GM15510 (cell line): ENCODE data around the gene BANP.

Source experiments
- POLR2A ChIP-seq: IDR thresholded peaks from 3 replicates; pipeline ENCODE4 v1.6.1; 2011; ENCODE audit warnings: borderline replicate concordance; ENCODE audit not compliant: insufficient read length; ENCODE audit errors: extremely low read depth

The BANP gene, protein sequence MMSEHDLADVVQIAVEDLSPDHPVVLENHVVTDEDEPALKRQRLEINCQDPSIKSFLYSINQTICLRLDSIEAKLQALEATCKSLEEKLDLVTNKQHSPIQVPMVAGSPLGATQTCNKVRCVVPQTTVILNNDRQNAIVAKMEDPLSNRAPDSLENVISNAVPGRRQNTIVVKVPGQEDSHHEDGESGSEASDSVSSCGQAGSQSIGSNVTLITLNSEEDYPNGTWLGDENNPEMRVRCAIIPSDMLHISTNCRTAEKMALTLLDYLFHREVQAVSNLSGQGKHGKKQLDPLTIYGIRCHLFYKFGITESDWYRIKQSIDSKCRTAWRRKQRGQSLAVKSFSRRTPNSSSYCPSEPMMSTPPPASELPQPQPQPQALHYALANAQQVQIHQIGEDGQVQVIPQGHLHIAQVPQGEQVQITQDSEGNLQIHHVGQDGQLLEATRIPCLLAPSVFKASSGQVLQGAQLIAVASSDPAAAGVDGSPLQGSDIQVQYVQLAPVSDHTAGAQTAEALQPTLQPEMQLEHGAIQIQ

DNA sequence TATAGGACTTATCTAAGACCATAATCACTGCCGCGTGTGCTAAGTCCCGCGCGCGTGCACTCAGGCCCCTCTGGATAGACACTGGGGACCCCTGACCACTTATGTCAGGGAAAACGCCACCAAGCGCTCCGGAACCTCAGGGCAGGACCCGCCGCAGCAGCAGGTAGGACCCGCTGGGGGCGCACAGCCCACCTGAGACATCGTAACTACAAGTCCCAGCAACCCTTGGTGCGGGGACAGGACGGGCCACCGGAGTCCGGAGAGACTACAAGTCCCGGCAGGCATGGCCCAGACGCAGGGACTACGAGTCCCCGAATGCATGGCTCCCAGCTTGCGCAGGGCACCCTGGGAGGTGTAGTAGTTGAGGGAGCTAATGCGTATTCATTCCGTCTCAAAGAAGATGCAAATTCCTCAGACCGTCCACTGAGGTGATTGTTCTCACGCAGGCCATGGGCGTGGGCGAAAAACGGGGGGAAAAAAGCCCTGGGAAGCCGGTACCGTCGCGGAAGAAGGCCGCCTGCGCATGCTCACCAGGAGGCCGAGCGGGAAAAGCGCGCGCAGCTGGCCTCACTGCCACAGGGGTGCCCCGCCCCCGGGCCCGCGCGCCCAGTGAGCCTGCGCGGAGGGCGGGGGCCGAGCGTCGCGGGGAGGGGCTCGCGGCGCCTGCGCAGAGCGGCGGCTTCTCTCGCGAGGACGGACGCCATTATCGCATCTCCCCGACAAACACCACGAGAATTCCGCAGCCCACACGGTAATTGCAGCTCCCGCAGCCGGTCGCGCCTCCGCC is at the start of gene BANP:
BANP (plus strand) TSS at position 670 of the 787 bp plus-strand sequence. CDS start 23,682 bp downstream, outside the sequence.
- TF ChIP-seq POLR2A = peak; percentile 49

DNA sequence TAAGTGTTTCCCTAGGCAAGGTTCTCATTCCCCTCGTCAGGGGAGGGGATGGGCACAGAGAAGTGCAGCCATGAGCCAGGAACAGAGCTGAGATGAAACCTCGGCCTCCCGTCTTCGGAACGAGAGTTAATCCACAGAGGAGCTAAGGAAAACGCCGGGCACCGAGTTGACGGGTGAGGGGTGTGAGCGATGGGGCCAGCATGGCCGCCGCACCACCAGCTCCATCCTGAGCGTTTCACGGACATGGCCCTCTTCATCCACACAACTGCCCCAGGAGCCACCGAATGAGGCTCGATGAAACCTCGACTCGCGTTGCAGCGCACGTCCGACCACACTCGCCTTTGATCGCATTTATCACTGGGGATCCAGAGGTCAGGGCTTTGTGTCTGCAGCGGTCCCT is 36.4 kb upstream of the BANP start:
- no peak for TF ChIP-seq POLR2A

DNA sequence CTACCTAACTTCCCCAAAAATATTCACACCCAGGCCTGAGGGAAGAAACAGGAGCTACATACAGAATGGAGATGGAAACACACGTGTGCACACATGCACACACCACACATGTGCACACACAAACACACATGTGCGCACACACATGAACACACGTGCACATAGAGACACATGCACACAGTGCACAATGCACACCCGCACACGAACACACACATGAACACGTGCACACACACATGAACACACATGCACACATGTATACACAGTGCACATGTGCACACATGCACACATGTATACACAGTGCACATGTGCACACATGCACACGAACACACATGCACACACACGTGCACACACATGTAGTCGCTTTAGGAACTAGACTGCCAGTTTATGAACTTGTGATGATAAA is 33.7 kb upstream of the BANP start:
- no peak for TF ChIP-seq POLR2A

DNA sequence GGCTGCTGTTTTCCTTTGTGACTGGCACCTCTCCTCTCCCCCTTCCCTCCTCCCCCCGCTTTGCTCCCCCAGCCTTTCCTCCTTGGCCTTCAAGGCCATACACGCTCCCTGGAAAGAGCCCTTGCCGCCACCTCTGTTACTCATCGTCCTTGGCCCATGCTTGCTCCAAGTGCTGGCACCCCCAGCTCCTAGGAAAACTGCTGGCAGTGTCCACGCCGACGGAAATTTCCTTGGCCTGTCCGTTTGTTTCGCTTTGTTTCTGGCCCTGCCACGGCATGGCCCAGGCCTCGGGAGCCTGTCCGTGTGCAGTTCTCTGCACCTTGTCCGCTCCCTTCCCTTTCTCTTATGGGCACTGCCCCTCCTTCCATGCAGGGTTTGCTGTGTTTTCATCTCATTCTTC is 32.9 kb upstream of the BANP start:
- no peak for TF ChIP-seq POLR2A

DNA sequence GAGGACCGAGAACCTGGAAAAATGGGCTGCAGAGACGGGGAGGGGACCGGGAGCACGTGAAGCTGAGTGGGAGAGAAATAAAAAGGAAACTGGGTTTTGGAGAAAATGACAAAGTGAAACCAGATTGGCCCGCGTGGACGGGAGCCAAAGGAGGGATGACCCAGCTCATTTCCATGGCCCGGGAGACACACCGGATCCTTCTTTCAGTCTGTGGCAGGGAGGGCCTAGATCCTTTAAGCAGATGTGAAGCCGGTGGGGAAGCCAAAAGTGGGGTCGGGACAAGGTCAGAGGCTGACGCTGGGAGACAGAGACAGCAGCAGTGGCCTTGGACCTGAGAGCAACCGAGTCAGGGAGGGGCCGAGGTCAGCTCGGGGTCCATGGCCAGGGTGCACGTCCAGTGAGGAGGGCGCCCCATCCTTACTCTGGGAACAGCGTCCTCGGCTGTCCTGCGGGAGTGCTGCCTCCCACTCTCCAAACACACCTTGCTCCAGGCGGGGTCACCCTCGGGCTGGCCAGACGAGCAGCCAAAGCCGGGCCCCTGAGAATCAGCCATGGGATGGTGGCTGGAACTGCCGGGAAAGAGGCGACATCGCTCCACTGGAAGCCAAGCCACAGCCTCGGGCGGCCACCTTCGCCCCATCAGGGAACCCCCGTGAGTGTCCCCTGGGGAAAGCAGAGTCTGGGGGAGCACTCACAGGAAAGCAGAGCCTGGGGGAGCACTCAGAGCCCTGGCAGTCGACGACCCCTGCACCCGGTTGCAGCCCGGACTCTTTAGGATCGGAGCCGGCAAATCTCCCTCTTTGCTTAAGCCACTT is 32.2 kb upstream of the BANP start:
- no peak for TF ChIP-seq POLR2A

DNA sequence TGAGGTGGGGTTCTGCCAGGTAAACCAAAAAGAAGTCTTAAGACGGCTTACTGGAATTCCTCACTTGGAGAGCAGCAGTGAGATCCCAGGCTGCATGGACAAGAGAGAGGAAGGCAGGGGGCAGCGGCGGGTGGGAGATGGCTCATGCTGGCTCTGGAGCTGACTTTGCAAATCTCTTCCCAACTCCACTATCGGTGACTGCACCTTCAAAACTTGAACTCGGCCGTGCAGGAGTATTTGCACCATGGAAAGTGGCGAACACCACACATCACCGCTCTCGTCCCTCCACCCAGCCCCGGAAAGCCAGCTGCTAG is 31.6 kb upstream of the BANP start:
- TF ChIP-seq POLR2A = no peak

DNA sequence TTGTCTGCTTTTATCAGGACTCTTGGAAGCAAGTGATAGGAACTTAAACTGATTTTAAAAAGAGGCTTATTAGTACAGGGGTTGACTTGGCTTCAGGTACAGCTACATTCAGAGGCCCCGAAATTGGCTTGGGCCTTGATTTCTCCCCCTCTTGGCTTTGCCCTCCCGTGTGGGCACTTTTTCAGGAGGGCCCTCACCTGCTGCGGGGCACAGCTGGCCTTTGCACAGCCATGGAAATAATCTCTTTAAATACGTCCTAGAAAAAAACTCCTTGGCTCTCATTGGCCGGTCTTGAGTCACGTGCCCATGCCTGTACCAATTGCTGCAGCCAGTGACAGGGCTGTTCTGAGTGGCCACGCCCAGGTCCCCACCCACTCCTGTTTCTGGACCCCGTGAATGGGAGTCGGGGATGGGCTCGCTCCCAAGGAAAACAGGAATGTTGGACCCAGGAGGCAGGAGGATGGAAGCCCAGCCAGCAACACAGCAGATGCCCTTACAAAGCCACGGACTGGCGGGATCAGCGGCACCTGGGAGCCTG is 29.9 kb upstream of the BANP start:
- TF ChIP-seq POLR2A = no peak

DNA sequence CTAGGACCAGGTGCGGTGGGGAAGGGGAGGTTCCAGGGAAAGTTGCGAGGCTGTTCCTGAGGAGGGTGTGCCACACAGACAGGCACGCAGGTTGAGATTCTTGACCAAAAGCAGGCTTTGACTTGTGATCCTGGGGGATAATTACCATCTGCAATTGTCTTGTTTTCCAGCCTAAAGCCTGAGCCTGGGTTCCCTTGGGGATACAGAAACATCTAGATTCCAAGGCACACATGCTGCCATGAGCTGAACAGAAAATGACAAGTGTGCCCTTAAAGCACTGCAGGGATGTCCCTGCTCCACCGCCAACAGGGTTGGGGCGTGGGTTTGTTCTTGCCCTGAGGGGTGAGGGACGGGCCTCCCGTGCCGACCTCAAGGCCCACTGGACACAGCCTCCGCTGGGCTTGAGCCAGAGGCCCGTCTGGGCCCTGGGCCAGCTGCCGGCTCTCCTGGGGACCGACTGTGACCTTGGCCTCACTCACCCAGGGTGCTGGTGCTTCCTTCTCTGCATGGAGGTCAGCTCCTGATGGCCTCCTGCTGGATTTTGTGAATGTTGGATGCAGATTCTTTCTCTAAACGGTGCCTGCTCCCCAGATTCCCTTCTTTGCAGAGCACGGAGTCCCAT is 28.9 kb upstream of the BANP start:
- no peak for TF ChIP-seq POLR2A

DNA sequence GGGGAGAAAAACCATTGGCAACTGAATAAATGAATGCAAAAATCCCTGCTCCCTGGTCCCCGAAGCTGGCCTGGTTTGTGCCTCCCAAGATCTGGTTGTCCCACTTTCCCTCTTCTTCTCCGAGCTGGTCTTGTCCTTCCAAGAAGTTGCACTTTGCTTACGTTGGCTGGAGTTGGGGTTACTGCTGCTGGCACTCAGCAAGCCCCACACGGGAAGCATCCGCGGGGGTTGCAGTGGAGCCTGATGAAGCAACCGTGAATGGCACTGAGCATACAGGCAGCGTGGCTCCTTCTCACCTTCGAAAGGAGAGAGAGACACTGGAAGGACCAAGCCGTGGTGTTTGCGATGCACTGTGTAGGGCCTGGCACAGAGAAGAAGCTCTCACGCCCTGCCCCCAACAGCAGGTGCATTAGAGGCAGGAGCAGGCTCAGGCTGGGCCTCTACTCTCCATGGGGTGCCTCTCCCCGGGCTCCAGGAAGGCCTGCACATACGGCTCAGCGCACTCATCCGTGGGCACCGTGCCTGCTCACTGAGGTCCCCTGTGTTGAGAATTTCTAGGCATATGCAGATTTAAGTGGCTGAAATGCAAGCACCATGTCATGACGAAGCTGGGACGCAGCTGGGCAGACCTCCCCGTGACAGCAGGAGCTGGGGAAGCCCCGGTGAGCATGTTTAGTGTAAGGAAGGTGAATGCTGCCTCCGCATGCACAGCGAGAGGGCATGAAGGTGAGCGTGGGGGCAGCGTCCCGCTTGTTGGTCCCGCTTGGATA is 27.0 kb upstream of the BANP start:
- TF ChIP-seq POLR2A = no peak

DNA sequence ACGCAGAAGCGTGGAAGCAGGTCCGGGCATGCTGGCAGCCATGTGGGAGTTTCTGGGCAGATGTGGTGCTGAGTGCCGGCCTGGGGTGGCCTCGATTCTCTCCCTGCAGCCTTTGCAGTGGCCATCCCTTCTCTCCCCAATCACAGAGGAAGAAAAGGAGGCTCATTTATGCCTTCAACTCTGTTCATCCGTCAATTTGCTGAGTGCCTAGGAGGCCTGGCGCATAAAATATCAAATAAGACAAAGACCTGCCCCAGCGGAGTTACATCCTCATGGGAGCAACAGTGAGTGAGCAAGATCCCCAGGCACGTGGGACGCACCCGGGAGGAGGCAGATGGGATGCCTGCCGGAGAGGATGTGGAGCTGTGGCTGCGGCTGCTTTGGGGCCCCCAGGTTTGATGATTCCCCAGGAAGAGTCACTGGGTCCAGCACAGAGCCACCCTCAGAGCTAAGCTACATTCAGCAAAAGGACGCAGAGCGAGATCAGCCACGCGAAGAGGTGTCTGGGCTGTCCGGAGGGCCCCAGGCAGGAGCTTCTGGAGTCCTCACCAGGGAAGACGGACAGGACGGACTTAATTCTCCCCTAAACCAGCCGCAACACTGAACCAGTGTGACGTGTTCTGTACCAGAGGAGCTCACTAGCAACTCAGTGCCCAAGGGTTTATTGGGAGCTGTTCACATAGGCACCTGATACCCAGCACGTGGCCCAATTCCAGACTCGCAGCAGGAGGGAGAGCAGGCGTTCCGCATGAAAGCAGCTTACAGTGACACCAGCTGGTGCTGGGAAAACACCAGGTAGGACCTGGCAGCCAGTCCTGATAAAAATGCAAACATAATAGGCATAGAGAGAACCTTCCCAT is 26.2 kb upstream of the BANP start:
- no peak for TF ChIP-seq POLR2A

DNA sequence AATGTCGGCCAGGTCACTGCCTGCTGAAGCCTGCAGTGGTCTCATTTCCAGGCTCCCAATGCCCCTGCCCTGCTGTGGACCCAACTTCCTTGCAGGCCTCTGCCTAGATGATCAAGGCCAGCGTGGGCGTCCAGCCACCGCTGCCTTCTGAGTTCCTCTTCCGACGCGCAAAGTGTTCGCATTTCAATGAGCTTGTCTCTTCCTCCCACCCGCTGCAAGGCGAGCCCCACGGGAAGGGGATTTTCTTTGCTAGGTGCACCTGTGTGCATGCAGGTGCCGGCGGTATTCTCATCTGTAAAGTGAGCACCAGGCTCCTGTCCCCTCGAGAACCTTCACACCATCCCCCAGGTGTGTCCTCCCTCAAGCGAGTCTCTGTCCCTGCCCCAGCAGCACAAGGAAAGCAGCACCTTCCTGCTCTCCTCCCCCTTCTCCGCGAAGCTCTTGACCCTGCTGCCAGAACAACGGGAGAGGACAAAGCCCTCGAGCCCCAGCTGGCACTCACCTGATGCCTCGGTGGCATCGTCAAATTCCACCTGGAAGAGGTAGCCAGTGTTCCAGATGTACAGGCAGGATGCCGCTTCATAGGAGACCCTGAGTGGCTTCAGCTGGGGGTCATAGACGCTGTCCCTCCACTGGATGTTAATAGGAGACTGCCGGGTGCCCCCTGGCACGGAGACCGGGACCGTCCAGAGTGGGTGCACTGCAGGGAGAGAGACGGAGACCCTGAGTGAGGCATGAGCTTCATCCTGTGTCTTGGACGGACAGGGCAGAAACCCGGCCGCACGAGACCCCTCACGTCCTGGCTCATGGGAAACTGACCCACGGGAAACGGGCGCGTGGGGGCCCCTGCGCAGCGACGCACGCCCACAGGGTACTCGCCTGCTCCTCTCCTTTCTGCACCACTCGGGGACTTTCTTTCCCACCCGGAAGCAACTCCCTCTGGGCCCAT is 24.7 kb upstream of the BANP start:
- TF ChIP-seq POLR2A = no peak

DNA sequence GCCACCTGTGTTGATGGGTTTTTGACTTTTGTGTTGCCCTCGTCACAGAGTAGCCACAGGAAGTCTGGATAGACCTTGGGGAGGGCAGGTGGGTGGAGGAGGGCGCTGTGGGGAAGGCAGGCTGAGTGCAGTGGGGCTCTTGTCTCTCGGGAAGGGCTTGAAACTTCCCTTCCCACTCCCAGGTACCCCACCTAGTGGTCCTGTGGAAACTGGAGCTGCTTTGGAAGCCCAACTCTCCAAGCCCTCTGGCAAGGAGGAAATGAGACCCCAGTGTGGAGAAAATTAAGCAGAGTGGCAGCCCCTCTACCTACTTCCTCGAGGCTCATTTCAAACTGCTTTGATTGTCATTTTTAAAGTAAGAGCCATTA is 24.1 kb upstream of the BANP start:
- TF ChIP-seq POLR2A = no peak
